ENCODE results near the gene TFEC.
"Not testable (repeated sequence)": the region's sequence is repeated elsewhere in the genome, so short reads cannot be mapped to it uniquely, and the experiment has no call there.

The TFEC gene

GRCh38 chr7:116030651-116031276 is at the start of gene TFEC:
TSS of gene TFEC (minus strand) at chr7:116030763. CDS start at chr7:115984441, 46,322 bp downstream.
- no peak within 1 kb of the TSS for H3K4me3 ChIP-seq (ENCODE audit: low read depth, low read length)
- no peaks in the 10 kb centered on the region for H3K9me3 ChIP-seq (ENCODE audit: control insufficient read depth, insufficient read depth, low read depth, low read length)
- peak within 1 kb of the TSS; percentile 70; the same call in 1 of the 2 replicates for H3K27ac ChIP-seq (ENCODE audit: low read depth, low read length)
- H3K27me3 ChIP-seq (ENCODE audit: control insufficient read depth, insufficient read depth, low read length) = no peaks in the 10 kb centered on the region
- H3K36me3 ChIP-seq (ENCODE audit: control insufficient read depth, insufficient read depth, low read length) = no peaks in the 10 kb centered on the region
- peaks cover 4% of the 10 kb centered on the region; the same call in 1 of the 2 replicates for H3K4me1 ChIP-seq (ENCODE audit: control insufficient read depth, insufficient read depth, low read length)
- H3K9ac ChIP-seq (ENCODE audit: low read length) = no peak within 1 kb of the TSS

GRCh38 chr7:116075351-116076145 is 45.0 kb upstream of the TFEC start:
- no peaks in the 10 kb centered on the region for H3K4me1 ChIP-seq (ENCODE audit: control insufficient read depth, insufficient read depth, low read length)
- H3K4me3 ChIP-seq (ENCODE audit: low read depth, low read length) = no peak overlapping the region
- no peaks in the 10 kb centered on the region for H3K36me3 ChIP-seq (ENCODE audit: control insufficient read depth, insufficient read depth, low read length)
- H3K9ac ChIP-seq (ENCODE audit: low read length) = no peak overlapping the region
- H3K9me3 ChIP-seq (ENCODE audit: control insufficient read depth, insufficient read depth, low read depth, low read length) = no peaks in the 10 kb centered on the region
- no peak overlapping the region for H3K27ac ChIP-seq (ENCODE audit: low read depth, low read length)
- H3K27me3 ChIP-seq (ENCODE audit: control insufficient read depth, insufficient read depth, low read length) = no peaks in the 10 kb centered on the region

GRCh38 chr7:116071629-116072028 is 41.1 kb upstream of the TFEC start:
- Histone ChIP-seq H3K9ac (ENCODE audit: low read length) (no peak overlapping the region), H3K36me3 (ENCODE audit: control insufficient read depth, insufficient read depth, low read length) (no peaks in the 10 kb centered on the region), H3K27ac (ENCODE audit: low read depth, low read length) (no peak overlapping the region), H3K27me3 (ENCODE audit: control insufficient read depth, insufficient read depth, low read length) (no peaks in the 10 kb centered on the region), H3K4me3 (ENCODE audit: low read depth, low read length) (no peak overlapping the region), H3K9me3 (ENCODE audit: control insufficient read depth, insufficient read depth, low read depth, low read length) (no peaks in the 10 kb centered on the region), H3K4me1 (ENCODE audit: control insufficient read depth, insufficient read depth, low read length) (no peaks in the 10 kb centered on the region)

GRCh38 chr7:116064179-116064578 is 33.6 kb upstream of the TFEC start:
- no peak overlapping the region for H3K27ac ChIP-seq (ENCODE audit: low read depth, low read length)
- H3K4me3 ChIP-seq (ENCODE audit: low read depth, low read length) = no peak overlapping the region
- no peaks in the 10 kb centered on the region for H3K9me3 ChIP-seq (ENCODE audit: control insufficient read depth, insufficient read depth, low read depth, low read length)
- H3K36me3 ChIP-seq (ENCODE audit: control insufficient read depth, insufficient read depth, low read length) = no peaks in the 10 kb centered on the region
- H3K27me3 ChIP-seq (ENCODE audit: control insufficient read depth, insufficient read depth, low read length) = no peaks in the 10 kb centered on the region
- no peak overlapping the region for H3K9ac ChIP-seq (ENCODE audit: low read length)
- no peaks in the 10 kb centered on the region for H3K4me1 ChIP-seq (ENCODE audit: control insufficient read depth, insufficient read depth, low read length)

GRCh38 chr7:116062666-116063065 is 32.1 kb upstream of the TFEC start:
- Histone ChIP-seq H3K36me3 (ENCODE audit: control insufficient read depth, insufficient read depth, low read length) (no peaks in the 10 kb centered on the region), H3K9ac (ENCODE audit: low read length) (no peak overlapping the region), H3K27ac (ENCODE audit: low read depth, low read length) (no peak overlapping the region), H3K27me3 (ENCODE audit: control insufficient read depth, insufficient read depth, low read length) (no peaks in the 10 kb centered on the region), H3K4me1 (ENCODE audit: control insufficient read depth, insufficient read depth, low read length) (no peaks in the 10 kb centered on the region), H3K4me3 (ENCODE audit: low read depth, low read length) (no peak overlapping the region), H3K9me3 (ENCODE audit: control insufficient read depth, insufficient read depth, low read depth, low read length) (no peaks in the 10 kb centered on the region)

- Histone ChIP-seq H3K4me1 (ENCODE audit: control insufficient read depth, insufficient read depth, low read length) (no peaks in the 10 kb centered on the region), H3K36me3 (ENCODE audit: control insufficient read depth, insufficient read depth, low read length) (no peaks in the 10 kb centered on the region), H3K9ac (ENCODE audit: low read length) (no peak overlapping the region)
Measured at GRCh38 chr7:116052006-116052405, 21.4 kb upstream of the TFEC start.

GRCh38 chr7:116047261-116047660 is 16.7 kb upstream of the TFEC start:
- not testable (repeated sequence) for H3K4me1 ChIP-seq (ENCODE audit: control insufficient read depth, insufficient read depth, low read length); H3K9me3 ChIP-seq (ENCODE audit: control insufficient read depth, insufficient read depth, low read depth, low read length); H3K27ac ChIP-seq (ENCODE audit: low read depth, low read length); H3K9ac ChIP-seq (ENCODE audit: low read length); H3K4me3 ChIP-seq (ENCODE audit: low read depth, low read length); H3K36me3 ChIP-seq (ENCODE audit: control insufficient read depth, insufficient read depth, low read length); H3K27me3 ChIP-seq (ENCODE audit: control insufficient read depth, insufficient read depth, low read length)

More at GRCh38 chr7:116052006-116052405, 21.4 kb upstream of the TFEC start:
- H3K9me3 ChIP-seq (ENCODE audit: control insufficient read depth, insufficient read depth, low read depth, low read length) = peaks cover 3% of the 10 kb centered on the region; the same call in 1 of the 2 replicates
- H3K27ac ChIP-seq (ENCODE audit: low read depth, low read length) = no peak overlapping the region
- no peaks in the 10 kb centered on the region for H3K27me3 ChIP-seq (ENCODE audit: control insufficient read depth, insufficient read depth, low read length)
- no peak overlapping the region for H3K4me3 ChIP-seq (ENCODE audit: low read depth, low read length)

GRCh38 chr7:116045532-116045931 is 15.0 kb upstream of the TFEC start:
- no peaks in the 10 kb centered on the region for H3K27me3 ChIP-seq (ENCODE audit: control insufficient read depth, insufficient read depth, low read length)
- H3K4me3 ChIP-seq (ENCODE audit: low read depth, low read length) = no peak overlapping the region
- H3K4me1 ChIP-seq (ENCODE audit: control insufficient read depth, insufficient read depth, low read length) = no peaks in the 10 kb centered on the region
- no peaks in the 10 kb centered on the region for H3K36me3 ChIP-seq (ENCODE audit: control insufficient read depth, insufficient read depth, low read length)
- no peak overlapping the region for H3K27ac ChIP-seq (ENCODE audit: low read depth, low read length)
- H3K9me3 ChIP-seq (ENCODE audit: control insufficient read depth, insufficient read depth, low read depth, low read length) = peaks cover 6% of the 10 kb centered on the region; the same call in 1 of the 2 replicates
- H3K9ac ChIP-seq (ENCODE audit: low read length) = no peak overlapping the region

- Histone ChIP-seq H3K9me3 (ENCODE audit: control insufficient read depth, insufficient read depth, low read depth, low read length) (no peaks in the 10 kb centered on the region), H3K9ac (ENCODE audit: low read length) (no peak overlapping the region), H3K27ac (ENCODE audit: low read depth, low read length) (no peak overlapping the region), H3K4me3 (ENCODE audit: low read depth, low read length) (no peak overlapping the region), H3K27me3 (ENCODE audit: control insufficient read depth, insufficient read depth, low read length) (no peaks in the 10 kb centered on the region), H3K4me1 (ENCODE audit: control insufficient read depth, insufficient read depth, low read length) (no peaks in the 10 kb centered on the region), H3K36me3 (ENCODE audit: control insufficient read depth, insufficient read depth, low read length) (no peaks in the 10 kb centered on the region)
Measured at GRCh38 chr7:116041615-116042014, 11.1 kb upstream of the TFEC start.

- H3K9me3 ChIP-seq (ENCODE audit: control insufficient read depth, insufficient read depth, low read depth, low read length) = no peaks in the 10 kb centered on the region
- no peaks in the 10 kb centered on the region for H3K36me3 ChIP-seq (ENCODE audit: control insufficient read depth, insufficient read depth, low read length)
- H3K4me3 ChIP-seq (ENCODE audit: low read depth, low read length) = no peak overlapping the region
- H3K27ac ChIP-seq (ENCODE audit: low read depth, low read length) = no peak overlapping the region
- H3K9ac ChIP-seq (ENCODE audit: low read length) = no peak overlapping the region
- H3K27me3 ChIP-seq (ENCODE audit: control insufficient read depth, insufficient read depth, low read length) = no peaks in the 10 kb centered on the region
- no peaks in the 10 kb centered on the region for H3K4me1 ChIP-seq (ENCODE audit: control insufficient read depth, insufficient read depth, low read length)
Measured at GRCh38 chr7:116037401-116037800, 6.8 kb upstream of the TFEC start.

GRCh38 chr7:116034411-116034810 is 3.8 kb upstream of the TFEC start:
- Histone ChIP-seq H3K9me3 (ENCODE audit: control insufficient read depth, insufficient read depth, low read depth, low read length) (no peaks in the 10 kb centered on the region), H3K27ac (ENCODE audit: low read depth, low read length) (no peak overlapping the region), H3K36me3 (ENCODE audit: control insufficient read depth, insufficient read depth, low read length) (no peaks in the 10 kb centered on the region), H3K4me1 (ENCODE audit: control insufficient read depth, insufficient read depth, low read length) (peaks cover 4% of the 10 kb centered on the region; the same call in 1 of the 2 replicates), H3K4me3 (ENCODE audit: low read depth, low read length) (no peak overlapping the region), H3K9ac (ENCODE audit: low read length) (no peak overlapping the region), H3K27me3 (ENCODE audit: control insufficient read depth, insufficient read depth, low read length) (no peaks in the 10 kb centered on the region)

All from HUES6 (cell line).